CD4-positive, alpha-beta T cell (primary cell): ENCODE data around the gene ADGRV1. TPM values are rescaled to one million over a fixed set of nuclear protein-coding genes. Genes with fewer than 3 reads are reported as not detected.

ENCODE experiments used
- ATAC-seq: fragments of 200-7000 bp; cut with Tn5 transposase; one replicate; pipeline ENCODE4 v1.10.0; 2022; ENCODE audit warnings: mild to moderate bottlenecking; ENCODE audit not compliant: poor library complexity
- CTCF ChIA-PET: fragments of 350-600 bp; sonication (Branson Sonifier 250); formaldehyde crosslinking; loops from one replicate; lab custom pipeline; 2021; ENCODE audit warnings: antibody characterized with exemption, inconsistent platforms; lab: Charles Lee
- POLR2A ChIA-PET: fragments of 350-600 bp; sonication (Branson Sonifier 250); formaldehyde crosslinking; loops from one replicate; lab custom pipeline; 2021; ENCODE audit warnings: antibody characterized with exemption, inconsistent platforms; lab: Charles Lee
- DNase-seq, 14 experiments: peaks; one replicate each; pipeline ENCODE4 v3.0.0-alpha.2; 2013 to 2020; ENCODE audit warnings: mixed read lengths in 2 of 14
- H3K27ac ChIP-seq, 2 donors: one replicate each; pipeline versions ENCODE4 v1.5.1 to v1.7.0; 2013; ENCODE audit warnings: low read length in 2 of 2, low read depth in 1 of 2, mild to moderate bottlenecking in 1 of 2
- H3K27me3 ChIP-seq, 2 experiments: 1 replicate in 1 of 2; 2 replicates in 1 of 2; pipeline versions ENCODE4 v1.6.1 to v1.7.0; 2013; ENCODE audit warnings: low read length in 2 of 2, control low read depth in 1 of 2, mild to moderate bottlenecking in 1 of 2, moderate library complexity in 1 of 2; ENCODE audit not compliant: insufficient read depth in 2 of 2, control insufficient read depth in 1 of 2
- H3K36me3 ChIP-seq: one replicate; pipeline ENCODE4 v1.6.1; 2013; ENCODE audit warnings: low read length, control low read depth; ENCODE audit not compliant: insufficient read depth
- H3K4me1 ChIP-seq: one replicate; pipeline ENCODE4 v1.6.1; 2013; ENCODE audit warnings: low read length, control low read depth; ENCODE audit not compliant: insufficient read depth
- H3K4me3 ChIP-seq: one replicate; pipeline ENCODE4 v1.5.1; 2013; ENCODE audit warnings: mild to moderate bottlenecking, low read length, moderate library complexity
- H3K9me3 ChIP-seq, 2 experiments: 1 replicate in 1 of 2; 2 replicates in 1 of 2; pipeline versions ENCODE4 v1.6.1 to v1.7.0; 2013; ENCODE audit warnings: low read length in 2 of 2, mild to moderate bottlenecking in 2 of 2, control low read depth in 1 of 2, moderate library complexity in 1 of 2; ENCODE audit not compliant: control insufficient read depth in 1 of 2, insufficient read depth in 1 of 2
- H3K27ac Mint-ChIP-seq: one replicate; pipeline ENCODE4 v1.8.0; 2020; ENCODE audit warnings: mixed read lengths
- H3K27me3 Mint-ChIP-seq: one replicate; pipeline ENCODE4 v1.8.0; 2021; ENCODE audit warnings: mixed read lengths
- H3K36me3 Mint-ChIP-seq: one replicate; pipeline ENCODE4 v1.8.0; 2021; ENCODE audit warnings: low read depth, mixed read lengths
- H3K4me1 Mint-ChIP-seq: one replicate; pipeline ENCODE4 v1.8.0; 2021; ENCODE audit warnings: low read depth, mixed read lengths
- H3K4me3 Mint-ChIP-seq: one replicate; pipeline ENCODE4 v1.8.0; 2020; ENCODE audit warnings: mild to moderate bottlenecking, mixed read lengths
- H3K9me3 Mint-ChIP-seq: one replicate; pipeline ENCODE4 v1.8.0; 2020; ENCODE audit warnings: mixed read lengths
- CTCF ChIP-seq: fragments of 200-600 bp; IDR thresholded peaks from one replicate; pipeline ENCODE4 v1.8.0; 2022; ENCODE audit warnings: antibody characterized with exemption, mild to moderate bottlenecking
- intact Hi-C, 2 experiments: fragments of 100-400 bp; cut with DNase I in 1 of 2; cut with micrococcal nuclease in 1 of 2; formaldehyde crosslinking; loops; one replicate each; pipeline versions ENCODE4 v1.15.1 to v1.9.0; 2023 to 2025; cut with DNase I, micrococcal nuclease
- total RNA-seq, 174 experiments: library from RNA in 2 of 174; stranded (reverse) in 2 of 174; gene quantifications; one replicate each; pipeline ENCODE4 v1.2.3 and lab custom pipeline; 2021 to 2026

The ADGRV1 gene
- total RNA-seq, 2 experiments from 2014 or later, result 0.81 to 1.2 TPM

DNA sequence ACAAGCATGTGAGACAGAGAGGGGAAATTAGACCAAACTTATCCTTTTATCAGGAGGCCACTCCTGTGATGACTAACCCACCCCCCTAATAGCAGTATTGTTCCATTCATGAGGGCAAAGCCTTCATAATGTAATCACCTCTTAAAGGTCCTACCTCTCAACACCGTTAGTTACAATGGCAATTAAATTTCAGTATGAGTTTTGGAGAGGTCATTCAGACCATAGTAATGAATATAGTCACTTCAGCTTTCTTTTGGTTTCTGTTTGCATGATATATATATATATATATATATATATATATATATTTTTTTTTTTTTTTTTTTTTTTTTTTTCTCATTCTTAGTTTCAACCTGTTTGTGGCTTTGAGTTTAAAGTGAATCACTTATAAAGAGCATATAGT is 10.5 kb downstream of the ADGRV1 start:
- intact Hi-C loops, result no loop called here

GRCh38 chr5:90570034-90570433 is 11.4 kb downstream of the ADGRV1 start:
- Mint-ChIP-seq H3K4me1 (no peaks in the 10 kb centered on the region), H3K27ac (no peak overlapping the region), H3K27me3 (peaks cover 64% of the 10 kb centered on the region), H3K4me3 (no peak overlapping the region), H3K36me3 (no peaks in the 10 kb centered on the region), H3K9me3 (peaks cover 5% of the 10 kb centered on the region)
- no peak for TF ChIP-seq CTCF
- peaks cover 0 to 3% of the 10 kb centered on the region in 2 experiments for H3K27me3 ChIP-seq
- no peak overlapping the region for H3K4me3 ChIP-seq
- intact Hi-C loops, result no loop called here
- no peak for ATAC-seq
- ChIA-PET CTCF (no interaction called here), POLR2A (no interaction called here)
- no peak for DNase-seq
- no peaks in the 10 kb centered on the region for H3K4me1 ChIP-seq
- H3K27ac ChIP-seq, result no peak overlapping the region
- no peaks in the 10 kb centered on the region for H3K9me3 ChIP-seq
- H3K36me3 ChIP-seq, result no peaks in the 10 kb centered on the region

More for the DNA sequence above, 10.5 kb downstream of the ADGRV1 start:
- peaks cover 0 to 3% of the 10 kb centered on the region in 2 experiments for H3K27me3 ChIP-seq
- no peak overlapping the region for H3K4me3 ChIP-seq
- no peaks in the 10 kb centered on the region for H3K4me1 ChIP-seq
- Mint-ChIP-seq H3K27me3 (peaks cover 60% of the 10 kb centered on the region), H3K27ac (no peak overlapping the region), H3K4me3 (no peak overlapping the region), H3K4me1 (no peaks in the 10 kb centered on the region), H3K9me3 (peaks cover 5% of the 10 kb centered on the region), H3K36me3 (no peaks in the 10 kb centered on the region)
- H3K9me3 ChIP-seq, result no peaks in the 10 kb centered on the region
- H3K27ac ChIP-seq, result no peak overlapping the region
- H3K36me3 ChIP-seq, result no peaks in the 10 kb centered on the region
- ChIA-PET POLR2A (no interaction called here), CTCF (no interaction called here)
- TF ChIP-seq CTCF, result no peak
- ATAC-seq (no peak), DNase-seq (no peak)

DNA sequence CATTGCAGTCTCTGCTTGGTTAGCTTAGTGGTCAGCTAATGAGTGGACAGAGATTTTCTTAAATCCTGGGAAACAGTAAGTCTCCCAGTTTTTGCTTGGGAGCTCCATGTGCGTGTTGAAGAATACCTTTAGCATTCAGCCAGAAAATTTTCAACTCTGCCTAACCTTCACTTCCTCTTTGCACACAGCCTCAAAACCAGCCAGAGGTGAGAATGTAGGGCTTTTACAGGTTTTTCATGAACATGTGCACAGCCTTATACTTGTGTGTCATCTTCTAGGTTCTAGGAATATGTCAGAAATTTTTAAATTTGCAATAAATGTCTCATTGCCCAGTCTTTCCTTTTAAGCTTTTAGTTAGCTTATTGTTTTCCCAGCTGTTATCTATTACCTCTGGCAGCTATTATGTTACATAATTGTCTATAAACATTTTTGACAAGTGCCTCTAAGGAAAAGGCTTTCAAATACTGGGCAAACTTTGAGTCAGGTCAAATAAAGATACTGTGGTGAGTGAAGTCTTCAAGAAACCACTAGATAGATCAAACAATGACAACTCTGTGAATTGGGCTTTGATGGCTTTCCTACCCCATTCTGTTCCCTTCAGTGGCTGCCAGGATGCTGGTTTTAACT is 12.7 kb downstream of the ADGRV1 start:
- Mint-ChIP-seq H3K4me1 (no peaks in the 10 kb centered on the region), H3K4me3 (no peak overlapping the region), H3K36me3 (no peaks in the 10 kb centered on the region), H3K9me3 (peaks cover 5% of the 10 kb centered on the region), H3K27ac (no peak overlapping the region), H3K27me3 (peaks cover 58% of the 10 kb centered on the region)
- Histone ChIP-seq H3K9me3 (no peaks in the 10 kb centered on the region), H3K36me3 (no peaks in the 10 kb centered on the region), H3K4me3 (no peak overlapping the region), H3K4me1 (no peaks in the 10 kb centered on the region), H3K27me3 (peaks cover 0 to 3% of the 10 kb centered on the region in 2 experiments), H3K27ac (no peak overlapping the region)
- TF ChIP-seq CTCF, result no peak
- DNase-seq (no peak), ATAC-seq (no peak)
- intact Hi-C loops, result no loop called here
- POLR2A ChIA-PET, result no interaction called here
- CTCF ChIA-PET, result interaction anchor here (1.5 kb wide), 1 partner anchor 14 kb away, joined by 3 read pairs; no protein-coding TSS in a partner anchor
